ENCODE data around the gene TDO2. TPM values are rescaled to one million over a fixed set of nuclear protein-coding genes. Genes with fewer than 3 reads are reported as not detected.
A peak's percentile ranks its signal among the peaks of the same experiment; 100 is the strongest.

TDO2 gene
- total RNA-seq, 1 donor from 2014 or later, result 0.21 TPM

DNA sequence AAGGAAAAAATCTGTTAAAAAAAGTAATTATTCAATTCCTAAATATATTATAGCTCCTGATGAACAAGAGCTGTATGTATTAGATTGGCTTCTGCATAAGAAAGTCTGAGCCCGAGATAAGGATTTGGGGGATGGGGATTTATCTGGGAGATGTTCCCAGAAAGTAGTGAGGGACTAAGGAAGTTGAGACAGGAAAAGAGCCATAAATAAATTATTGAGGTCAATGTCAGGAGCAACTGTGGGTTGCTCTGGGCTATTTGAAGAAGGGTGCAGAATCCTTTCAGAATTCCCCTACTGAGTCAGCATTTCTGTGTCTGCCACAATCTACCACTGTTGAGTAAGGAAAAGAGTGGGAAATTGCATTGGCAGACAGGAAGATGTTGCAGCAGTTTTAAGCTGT, 3.1 kb upstream of the TDO2 start:
- H3K36me3 ChIP-seq, result no peaks in the 10 kb centered on the region
- no peak overlapping the region for H3K4me3 ChIP-seq
- no peaks in the 10 kb centered on the region for H3K27me3 ChIP-seq
- peaks cover 0 to 3% of the 10 kb centered on the region in 2 donors for H3K9me3 ChIP-seq
- intact Hi-C loops (cut with DNase I), result no loop called here
- H3K27ac ChIP-seq, result no peak overlapping the region
- no peak for DNase-seq (ENCODE audit: low spot score in 2 of 2)
- TF ChIP-seq, protein P1, sequence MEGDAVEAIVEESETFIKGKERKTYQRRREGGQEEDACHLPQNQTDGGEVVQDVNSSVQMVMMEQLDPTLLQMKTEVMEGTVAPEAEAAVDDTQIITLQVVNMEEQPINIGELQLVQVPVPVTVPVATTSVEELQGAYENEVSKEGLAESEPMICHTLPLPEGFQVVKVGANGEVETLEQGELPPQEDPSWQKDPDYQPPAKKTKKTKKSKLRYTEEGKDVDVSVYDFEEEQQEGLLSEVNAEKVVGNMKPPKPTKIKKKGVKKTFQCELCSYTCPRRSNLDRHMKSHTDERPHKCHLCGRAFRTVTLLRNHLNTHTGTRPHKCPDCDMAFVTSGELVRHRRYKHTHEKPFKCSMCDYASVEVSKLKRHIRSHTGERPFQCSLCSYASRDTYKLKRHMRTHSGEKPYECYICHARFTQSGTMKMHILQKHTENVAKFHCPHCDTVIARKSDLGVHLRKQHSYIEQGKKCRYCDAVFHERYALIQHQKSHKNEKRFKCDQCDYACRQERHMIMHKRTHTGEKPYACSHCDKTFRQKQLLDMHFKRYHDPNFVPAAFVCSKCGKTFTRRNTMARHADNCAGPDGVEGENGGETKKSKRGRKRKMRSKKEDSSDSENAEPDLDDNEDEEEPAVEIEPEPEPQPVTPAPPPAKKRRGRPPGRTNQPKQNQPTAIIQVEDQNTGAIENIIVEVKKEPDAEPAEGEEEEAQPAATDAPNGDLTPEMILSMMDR (IDR thresholded peaks at IDR 0.05), result no peak
- H3K4me1 ChIP-seq, result no peaks in the 10 kb centered on the region

DNA sequence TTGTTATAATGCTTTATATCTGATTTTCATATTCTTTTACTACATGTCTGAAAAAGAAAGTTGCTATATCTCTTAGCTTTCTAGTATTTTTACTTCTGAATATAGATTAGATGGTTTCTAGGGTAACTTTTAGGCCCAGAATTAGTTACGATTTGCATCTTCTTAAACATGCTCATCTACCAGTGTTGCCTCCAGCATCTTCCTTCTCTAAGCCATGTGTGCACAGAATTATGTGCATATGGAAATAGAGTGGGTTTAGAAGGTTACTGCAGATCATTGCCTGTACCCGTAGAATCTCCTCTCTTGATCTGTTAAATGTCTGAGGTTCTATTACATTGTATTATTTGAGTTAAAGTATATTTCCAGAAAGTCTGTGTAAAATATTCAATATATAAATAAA, 2.5 kb upstream of the TDO2 start:
- Histone ChIP-seq H3K9me3 (peaks cover 0 to 3% of the 10 kb centered on the region in 2 donors), H3K4me1 (no peaks in the 10 kb centered on the region), H3K27ac (no peak overlapping the region), H3K4me3 (no peak overlapping the region), H3K27me3 (no peaks in the 10 kb centered on the region), H3K36me3 (no peaks in the 10 kb centered on the region)
- TF ChIP-seq, protein P1 (IDR thresholded peaks at IDR 0.05), result no peak
- intact Hi-C loops (cut with DNase I), result no loop called here
- DNase-seq (ENCODE audit: low spot score in 2 of 2), result no peak

DNA sequence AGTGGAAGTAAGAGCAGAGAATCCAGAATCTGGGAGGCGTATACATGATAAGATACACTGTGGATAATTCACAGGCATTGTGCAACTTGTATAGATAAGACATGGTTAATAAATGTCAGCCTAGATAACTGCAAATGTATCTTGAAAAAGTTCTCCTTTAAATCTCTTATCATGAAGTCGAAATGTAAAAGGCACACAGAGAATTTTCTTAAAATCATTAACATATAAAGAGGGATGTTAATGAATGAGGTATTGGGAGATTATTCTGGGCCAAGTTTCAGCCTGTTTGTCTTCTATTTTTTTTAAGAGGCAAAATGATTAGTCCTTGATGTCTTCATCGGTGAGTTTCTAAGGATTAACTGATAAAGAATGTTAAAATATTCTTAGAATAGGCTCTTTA, 835 bp downstream of the TDO2 start:
- no peak for DNase-seq (ENCODE audit: low spot score in 2 of 2)
- Histone ChIP-seq H3K36me3 (no peaks in the 10 kb centered on the region), H3K27me3 (no peaks in the 10 kb centered on the region), H3K27ac (no peak overlapping the region), H3K4me3 (no peak overlapping the region), H3K4me1 (no peaks in the 10 kb centered on the region), H3K9me3 (no peaks in the 10 kb centered on the region)
- TF ChIP-seq, protein P1 (IDR thresholded peaks at IDR 0.05), result no peak
- intact Hi-C loops (cut with DNase I), result no loop called here

DNA sequence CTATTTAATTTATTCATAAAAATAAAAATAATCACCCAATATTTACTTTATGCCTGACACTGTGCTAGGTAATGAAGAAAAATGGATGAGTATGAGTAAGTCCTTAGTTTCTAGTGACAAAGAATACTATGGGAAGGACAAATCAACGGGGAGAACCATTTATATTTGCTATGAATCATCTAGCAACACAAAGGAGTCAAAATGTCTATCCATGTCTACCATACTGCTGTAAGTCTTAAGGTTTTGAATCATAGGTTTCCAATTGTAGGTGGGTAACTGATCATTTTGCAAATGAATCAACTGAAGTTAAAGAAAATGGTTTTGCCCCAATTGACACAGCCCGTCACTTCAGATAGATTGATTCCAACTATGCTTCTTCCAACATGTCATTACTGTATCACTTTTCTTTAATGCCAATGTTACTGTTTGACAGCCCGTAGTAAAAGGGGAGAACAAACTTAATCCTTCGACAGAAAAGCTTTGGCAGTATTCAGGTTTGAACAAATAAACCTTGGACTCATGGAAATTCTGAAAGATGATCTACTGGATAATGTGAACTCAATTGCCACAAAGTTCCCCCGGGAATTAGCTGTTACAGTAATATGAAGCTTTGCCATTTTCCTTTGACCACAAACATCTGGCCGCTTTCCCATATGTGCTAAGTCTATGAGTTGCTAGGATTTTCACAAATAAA, 3.2 kb downstream of the TDO2 start:
- no peaks in the 10 kb centered on the region for H3K36me3 ChIP-seq
- H3K4me1 ChIP-seq, result no peaks in the 10 kb centered on the region
- intact Hi-C loops (cut with DNase I), result no loop called here
- DNase-seq (ENCODE audit: low spot score in 2 of 2), result peak in 1 of 2 donors; percentile 65
- H3K27me3 ChIP-seq, result no peaks in the 10 kb centered on the region
- H3K9me3 ChIP-seq, result no peaks in the 10 kb centered on the region
- TF ChIP-seq, protein P1 (IDR thresholded peaks at IDR 0.05), result no peak
- no peak overlapping the region for H3K27ac ChIP-seq
- no peak overlapping the region for H3K4me3 ChIP-seq

DNA sequence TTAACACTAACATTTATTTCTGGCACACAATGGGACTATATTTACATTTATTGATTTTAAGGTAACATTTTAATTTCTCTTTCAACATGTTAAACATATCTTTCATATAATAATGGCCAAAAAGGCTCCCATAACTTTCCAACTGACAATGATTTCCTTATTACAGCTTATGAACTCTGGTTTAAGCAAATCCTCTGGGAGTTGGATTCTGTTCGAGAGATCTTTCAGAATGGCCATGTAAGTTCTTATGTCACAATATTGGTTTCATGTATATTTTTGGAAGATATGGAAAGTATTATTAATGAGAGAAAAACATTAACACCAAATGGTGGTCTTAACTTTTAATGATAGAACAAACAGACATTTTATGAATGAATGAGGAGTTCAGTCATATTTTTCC, 4.1 kb downstream of the TDO2 start:
- Histone ChIP-seq H3K27me3 (no peaks in the 10 kb centered on the region), H3K4me1 (no peaks in the 10 kb centered on the region), H3K4me3 (no peak overlapping the region), H3K36me3 (no peaks in the 10 kb centered on the region), H3K9me3 (no peaks in the 10 kb centered on the region), H3K27ac (no peak overlapping the region)
- TF ChIP-seq, protein P1 (IDR thresholded peaks at IDR 0.05), result no peak
- no peak for DNase-seq (ENCODE audit: low spot score in 2 of 2)
- intact Hi-C loops (cut with DNase I), result no loop called here

All from ascending aorta (tissue), 2 donors.